ENCODE data around the gene PSMD1. TPM values are rescaled to one million over a fixed set of nuclear protein-coding genes. Genes with fewer than 3 reads are reported as not detected.
A peak's percentile ranks its signal among the peaks of the same experiment; 100 is the strongest.
"Not testable (repeated sequence)": the region's sequence is repeated elsewhere in the genome, so short reads cannot be mapped to it uniquely, and the experiment has no call there.

PSMD1 gene
- total RNA-seq, 1 donor from 2014 or later, result 99.9 TPM

DNA sequence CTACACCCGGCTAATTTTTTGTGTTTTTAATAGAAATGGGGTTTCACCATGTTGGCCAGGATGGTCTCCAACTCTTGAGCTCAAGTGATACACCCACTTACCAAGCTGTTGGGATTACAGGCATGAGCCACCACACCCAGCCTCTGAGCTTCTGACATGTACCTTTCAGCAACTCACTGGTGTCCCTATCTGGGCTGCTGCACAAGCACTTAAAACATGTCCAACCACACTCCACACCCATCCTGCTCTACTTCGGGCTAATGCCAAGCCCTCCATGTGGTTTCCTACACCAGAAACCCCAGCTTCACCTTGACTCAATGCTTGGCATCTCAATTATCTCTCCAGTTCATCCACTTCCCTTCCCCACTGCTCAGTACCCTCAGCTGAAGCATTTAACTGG is 119.4 kb downstream of the PSMD1 start:
- POLR2A ChIA-PET, result no interaction called here
- Mint-ChIP-seq H3K27me3 (no peaks in the 10 kb centered on the region), H3K9me3 (no peaks in the 10 kb centered on the region), H3K4me3 (no peak overlapping the region), H3K27ac (no peak overlapping the region), H3K36me3 (ENCODE audit: low read depth) (peaks cover 40% of the 10 kb centered on the region), H3K4me1 (peaks cover 21% of the 10 kb centered on the region)
- intact Hi-C loops (cut with micrococcal nuclease), result no loop called here
- no peak for DNase-seq
- TF ChIP-seq, protein P1, sequence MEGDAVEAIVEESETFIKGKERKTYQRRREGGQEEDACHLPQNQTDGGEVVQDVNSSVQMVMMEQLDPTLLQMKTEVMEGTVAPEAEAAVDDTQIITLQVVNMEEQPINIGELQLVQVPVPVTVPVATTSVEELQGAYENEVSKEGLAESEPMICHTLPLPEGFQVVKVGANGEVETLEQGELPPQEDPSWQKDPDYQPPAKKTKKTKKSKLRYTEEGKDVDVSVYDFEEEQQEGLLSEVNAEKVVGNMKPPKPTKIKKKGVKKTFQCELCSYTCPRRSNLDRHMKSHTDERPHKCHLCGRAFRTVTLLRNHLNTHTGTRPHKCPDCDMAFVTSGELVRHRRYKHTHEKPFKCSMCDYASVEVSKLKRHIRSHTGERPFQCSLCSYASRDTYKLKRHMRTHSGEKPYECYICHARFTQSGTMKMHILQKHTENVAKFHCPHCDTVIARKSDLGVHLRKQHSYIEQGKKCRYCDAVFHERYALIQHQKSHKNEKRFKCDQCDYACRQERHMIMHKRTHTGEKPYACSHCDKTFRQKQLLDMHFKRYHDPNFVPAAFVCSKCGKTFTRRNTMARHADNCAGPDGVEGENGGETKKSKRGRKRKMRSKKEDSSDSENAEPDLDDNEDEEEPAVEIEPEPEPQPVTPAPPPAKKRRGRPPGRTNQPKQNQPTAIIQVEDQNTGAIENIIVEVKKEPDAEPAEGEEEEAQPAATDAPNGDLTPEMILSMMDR (IDR thresholded peaks at IDR 0.05), result no peak
- ATAC-seq (ENCODE audit: low read depth), result no peak
- CTCF ChIA-PET, result no interaction called here

DNA sequence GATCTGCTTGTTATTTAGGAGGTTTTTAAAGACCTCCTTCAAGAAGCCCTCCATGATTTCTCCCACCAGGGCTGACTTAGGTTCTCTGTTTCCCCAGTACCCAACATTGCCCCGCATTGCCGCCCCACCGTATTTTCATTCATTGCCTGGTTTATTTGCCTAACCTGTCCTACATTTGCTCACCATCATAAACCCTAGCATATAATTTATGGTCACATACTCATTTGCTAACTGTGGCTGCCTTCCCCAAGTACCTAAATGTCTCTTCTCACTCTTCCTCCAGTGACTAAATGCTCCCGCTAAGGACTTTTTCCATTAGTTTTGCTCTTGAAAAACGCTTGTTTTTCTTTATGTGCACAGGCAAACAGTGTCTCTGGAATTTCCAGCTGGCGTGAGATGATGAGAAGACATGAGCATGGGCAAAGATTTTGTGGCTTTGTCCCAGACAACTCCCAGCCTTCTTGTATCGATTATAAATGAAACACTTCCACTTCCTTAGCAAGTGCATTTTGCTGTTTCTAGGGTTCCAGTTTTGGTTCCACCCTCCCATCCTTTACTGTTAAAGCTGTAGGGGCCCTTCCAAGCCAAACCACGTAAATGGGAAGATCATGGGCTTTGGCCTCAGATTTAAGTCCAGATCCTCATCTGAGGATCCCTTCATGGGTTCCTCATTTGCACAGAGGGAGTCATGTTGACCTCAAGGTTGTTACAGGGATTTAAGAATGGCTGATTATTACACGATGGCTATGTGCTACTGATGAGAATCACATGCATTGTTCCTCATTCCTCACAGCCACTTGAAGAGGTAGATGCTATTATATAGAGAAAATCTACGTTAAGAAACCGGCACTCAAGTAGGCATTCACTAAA is 120.7 kb downstream of the PSMD1 start:
- POLR2A ChIA-PET, result interaction anchor here (0.7 kb wide), 1 partner anchor 123 kb away, joined by 3 read pairs; no protein-coding TSS in a partner anchor
- H3K9me3 Mint-ChIP-seq, result no peaks in the 10 kb centered on the region
- H3K4me1 Mint-ChIP-seq, result peaks cover 31% of the 10 kb centered on the region
- H3K4me3 Mint-ChIP-seq, result no peak overlapping the region
- no peak for DNase-seq
- TF ChIP-seq, protein P1 (IDR thresholded peaks at IDR 0.05), result no peak
- no peaks in the 10 kb centered on the region for H3K27me3 Mint-ChIP-seq
- no peak for ATAC-seq (ENCODE audit: low read depth)
- no peak overlapping the region for H3K27ac Mint-ChIP-seq
- CTCF ChIA-PET, result no interaction called here
- H3K36me3 Mint-ChIP-seq (ENCODE audit: low read depth), result peaks cover 31% of the 10 kb centered on the region
- intact Hi-C loops (cut with micrococcal nuclease), result no loop called here

DNA sequence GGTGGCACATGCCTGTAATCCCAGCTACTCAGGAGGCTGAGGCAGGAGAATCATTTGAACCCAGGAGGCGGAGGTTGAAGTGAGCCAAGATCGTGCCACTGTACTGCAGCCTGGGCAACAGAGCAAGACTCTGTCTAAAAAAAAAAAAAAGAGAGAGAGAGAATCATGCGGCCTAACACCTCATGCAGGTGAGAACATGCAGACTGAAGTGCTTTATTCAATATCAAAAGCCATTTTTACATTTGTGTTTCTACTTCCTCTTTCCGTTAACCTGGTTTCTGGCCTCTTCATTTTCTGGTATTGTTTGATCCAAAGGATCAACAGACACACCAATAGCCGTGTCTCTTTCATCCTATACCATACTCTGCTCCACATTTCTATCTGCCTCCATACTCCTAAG is 122.1 kb downstream of the PSMD1 start:
- ATAC-seq (ENCODE audit: low read depth); H3K27ac Mint-ChIP-seq; intact Hi-C loops (cut with micrococcal nuclease); DNase-seq; H3K9me3 Mint-ChIP-seq; CTCF ChIA-PET; H3K27me3 Mint-ChIP-seq; H3K4me3 Mint-ChIP-seq: not testable (repeated sequence)
- peaks cover 22% of the 10 kb centered on the region for H3K36me3 Mint-ChIP-seq (ENCODE audit: low read depth)
- POLR2A ChIA-PET, result interaction anchor here (0.6 kb wide), 1 partner anchor 91 kb away, joined by 4 read pairs; no protein-coding TSS in a partner anchor
- H3K4me1 Mint-ChIP-seq, result peaks cover 37% of the 10 kb centered on the region

- peak overlapping the region; percentile 44 for H3K4me3 Mint-ChIP-seq
- ATAC-seq (ENCODE audit: low read depth), result peak; percentile 88
- DNase-seq, result peak; percentile 39
- H3K36me3 Mint-ChIP-seq (ENCODE audit: low read depth), result no peaks in the 10 kb centered on the region
- H3K9me3 Mint-ChIP-seq, result no peaks in the 10 kb centered on the region
- TF ChIP-seq, protein P1 (IDR thresholded peaks at IDR 0.05), result no peak
- H3K27me3 Mint-ChIP-seq, result peaks cover 1% of the 10 kb centered on the region
- ChIA-PET POLR2A (no interaction called here), CTCF (interaction anchor here (2.0 kb wide), 1 partner anchor 115 kb away, joined by 5 read pairs; no protein-coding TSS in a partner anchor)
- H3K27ac Mint-ChIP-seq, result peak overlapping the region; percentile 80
- intact Hi-C loops (cut with micrococcal nuclease), result loop anchor here (2.0 kb wide), 1 partner anchor 17 kb away; the partner anchor contains the start of gene ARMC9
- H3K4me1 Mint-ChIP-seq, result peaks cover 37% of the 10 kb centered on the region
Measured at GRCh38 chr2:231181860-231182512, 125.3 kb downstream of the PSMD1 start.

GRCh38 chr2:231182513-231182899 is 125.8 kb downstream of the PSMD1 start:
- DNase-seq (no peak), ATAC-seq (ENCODE audit: low read depth) (no peak)
- ChIA-PET POLR2A (no interaction called here), CTCF (interaction anchor here (2.0 kb wide), 1 partner anchor 114 kb away, joined by 5 read pairs; no protein-coding TSS in a partner anchor)
- H3K9me3 Mint-ChIP-seq, result no peaks in the 10 kb centered on the region
- no peak overlapping the region for H3K4me3 Mint-ChIP-seq
- intact Hi-C loops (cut with micrococcal nuclease), result loop anchor here (2.0 kb wide), 1 partner anchor 16 kb away; the partner anchor contains the start of gene ARMC9
- peaks cover 37% of the 10 kb centered on the region for H3K4me1 Mint-ChIP-seq
- peaks cover 2% of the 10 kb centered on the region for H3K27me3 Mint-ChIP-seq
- H3K36me3 Mint-ChIP-seq (ENCODE audit: low read depth), result no peaks in the 10 kb centered on the region
- H3K27ac Mint-ChIP-seq, result peak overlapping the region; percentile 80
- TF ChIP-seq, protein P1 (IDR thresholded peaks at IDR 0.05), result no peak
